Non-pigmented ciliary epithelial cell (primary cell): ENCODE results near the gene HEPHL1.
"Not testable (repeated sequence)": the region's sequence is repeated elsewhere in the genome, so short reads cannot be mapped to it uniquely, and the experiment has no call there.

ENCODE experiments used
- DNase-seq: peaks from one replicate; pipeline ENCODE4 v3.0.0-alpha.2; 2010; ENCODE audit warnings: low read depth

HEPHL1 gene

DNA sequence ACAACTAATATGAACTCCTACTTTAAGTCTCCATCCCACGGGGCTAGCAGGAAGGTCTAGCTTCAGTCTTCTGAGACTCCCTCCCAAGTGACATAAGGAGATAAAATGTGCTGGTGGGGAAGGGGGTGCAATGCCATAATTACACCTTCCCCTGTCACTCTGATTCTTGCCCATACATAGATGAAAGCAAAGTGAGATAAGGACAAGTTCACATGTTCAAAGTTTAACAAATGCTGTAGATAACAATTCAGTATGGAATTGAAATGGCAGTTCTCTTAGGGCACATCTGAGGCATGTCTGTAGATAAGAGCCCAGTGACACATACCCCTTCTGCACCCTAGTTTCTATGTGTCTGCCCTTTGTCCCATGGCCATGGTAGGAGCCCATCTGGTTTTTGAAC, 69.2 kb downstream of the HEPHL1 start:
- no peak for DNase-seq

DNA sequence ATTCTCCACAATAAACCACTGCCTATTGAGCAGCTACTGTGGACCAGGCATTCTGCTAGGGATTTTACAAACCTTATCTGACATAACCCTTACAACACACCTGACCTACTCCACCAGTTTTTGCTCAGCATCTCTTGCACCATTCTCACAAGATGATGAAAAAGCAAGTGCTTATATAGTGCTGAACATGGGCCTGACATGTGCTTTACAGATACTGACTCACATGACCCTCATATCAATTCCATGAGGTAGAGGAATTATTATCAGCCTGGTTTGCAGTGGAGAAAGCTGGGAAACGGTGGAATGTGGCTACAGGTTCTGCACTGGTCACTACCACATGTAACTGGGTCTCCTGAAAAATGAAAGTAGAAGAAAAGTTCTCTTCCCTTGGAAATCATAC, 69.9 kb downstream of the HEPHL1 start:
- DNase-seq = no peak

DNA sequence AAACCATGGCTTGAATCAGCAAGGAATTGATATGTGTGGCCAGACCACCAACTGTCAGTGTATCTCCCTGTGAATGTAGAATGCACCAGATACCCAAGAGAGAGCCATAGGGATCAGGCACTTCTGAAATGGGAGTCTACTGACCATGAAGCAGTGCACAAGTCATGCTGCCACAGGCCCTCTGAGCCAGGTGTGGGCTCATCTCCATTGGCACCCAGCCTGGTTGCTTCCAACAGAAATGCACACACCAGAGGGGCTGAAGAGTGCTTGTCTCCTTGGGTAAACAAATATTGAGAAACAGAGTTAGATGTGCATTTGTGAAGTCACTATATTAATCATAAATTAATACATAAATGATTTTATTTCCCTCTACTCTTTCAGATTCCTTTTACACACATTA, 79.1 kb downstream of the HEPHL1 start:
- no peak for DNase-seq

DNA sequence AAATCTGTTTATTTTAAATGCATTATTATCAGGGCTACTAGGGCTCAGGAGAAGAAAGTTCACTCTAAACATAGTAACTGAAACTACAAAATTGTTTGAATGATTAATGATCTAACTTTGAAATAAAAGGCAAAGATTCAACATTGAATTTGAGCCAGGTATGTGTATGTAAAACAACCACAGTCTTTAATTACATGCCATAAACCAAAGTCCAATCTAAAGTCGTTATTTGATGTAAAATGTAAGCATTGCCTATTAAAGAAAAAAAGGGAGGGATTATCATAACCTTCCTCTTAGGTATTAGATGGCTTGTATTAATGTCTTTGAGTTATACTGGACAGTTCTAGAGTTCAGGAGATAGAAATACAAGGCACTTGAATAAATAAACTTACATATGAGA, 82.3 kb downstream of the HEPHL1 start:
- DNase-seq = no peak

DNA sequence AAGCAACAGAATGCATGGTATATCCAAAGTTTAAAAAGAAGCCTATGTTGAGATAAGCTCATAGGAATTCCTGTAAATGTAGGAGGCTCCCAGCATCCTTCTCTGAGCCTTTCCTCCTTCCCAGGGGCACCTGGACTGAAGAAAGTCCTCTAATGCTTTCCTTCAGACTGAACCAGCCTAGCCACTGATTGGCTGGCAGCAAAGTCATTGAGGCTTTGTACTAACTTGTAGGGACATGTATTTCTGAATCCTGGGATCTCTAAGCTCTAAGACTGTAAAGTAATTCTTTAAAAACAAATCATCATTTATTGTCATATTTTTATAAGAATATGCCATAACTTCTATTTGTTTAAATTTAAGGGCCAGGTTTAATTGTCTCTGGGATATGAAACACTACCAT, 83.6 kb downstream of the HEPHL1 start:
- no peak for DNase-seq

DNA sequence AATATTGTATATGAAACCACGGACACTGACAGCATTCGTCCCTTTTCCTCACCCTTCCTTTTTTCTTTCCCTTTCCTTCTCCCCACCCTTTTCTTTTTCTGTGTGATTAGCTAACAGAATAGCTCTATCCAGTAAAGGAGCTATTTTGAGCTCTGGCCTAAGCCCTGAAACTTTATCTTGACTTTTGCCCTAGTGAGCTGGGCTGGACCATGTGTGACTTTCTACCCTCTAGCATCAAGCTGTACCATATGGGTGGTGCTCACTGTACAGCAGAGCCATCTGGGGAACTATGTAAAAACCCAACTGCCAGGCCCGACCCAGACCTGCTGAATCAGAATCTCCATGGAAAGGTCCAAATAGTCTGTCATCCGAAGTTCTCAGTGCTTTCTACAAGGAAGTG, 85.6 kb downstream of the HEPHL1 start:
- DNase-seq = no peak

DNA sequence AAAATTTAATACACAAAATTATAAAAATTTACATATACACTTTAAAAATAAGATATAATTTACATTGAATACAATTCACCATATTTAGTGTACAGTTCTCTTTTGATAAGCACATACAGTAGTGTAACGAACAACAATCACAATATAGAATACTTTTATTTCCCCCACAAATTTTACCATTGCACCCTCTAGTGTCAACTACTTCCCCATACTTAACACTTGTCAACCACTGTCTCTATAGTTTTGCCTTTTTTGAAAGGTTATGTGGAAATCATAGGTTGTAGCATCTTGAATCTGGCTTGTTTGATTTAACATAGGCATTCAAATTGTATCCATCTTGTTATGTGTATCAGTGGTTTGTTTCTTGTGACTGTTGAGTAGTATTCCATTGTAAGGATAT, 86.2 kb downstream of the HEPHL1 start:
- no peak for DNase-seq

DNA sequence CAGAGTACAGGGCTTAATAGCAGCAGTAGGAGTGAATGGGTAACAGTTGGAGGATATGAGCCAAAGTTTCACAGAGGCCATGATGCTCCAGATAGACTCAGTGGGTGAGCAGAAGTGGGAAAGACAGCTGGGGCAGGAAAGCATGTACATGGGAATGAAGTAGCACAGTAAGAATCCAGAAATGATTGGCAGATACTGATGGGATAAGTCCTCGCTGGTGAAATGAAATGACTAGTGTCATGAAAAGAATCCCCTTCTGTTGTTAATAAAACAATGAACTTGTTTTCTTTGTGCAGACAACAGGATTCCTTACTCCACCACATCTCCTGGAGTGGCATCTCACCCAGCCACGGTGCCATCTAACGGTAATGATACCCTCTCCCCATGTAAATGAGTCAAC, 90.1 kb downstream of the HEPHL1 start:
- no peak for DNase-seq

DNA sequence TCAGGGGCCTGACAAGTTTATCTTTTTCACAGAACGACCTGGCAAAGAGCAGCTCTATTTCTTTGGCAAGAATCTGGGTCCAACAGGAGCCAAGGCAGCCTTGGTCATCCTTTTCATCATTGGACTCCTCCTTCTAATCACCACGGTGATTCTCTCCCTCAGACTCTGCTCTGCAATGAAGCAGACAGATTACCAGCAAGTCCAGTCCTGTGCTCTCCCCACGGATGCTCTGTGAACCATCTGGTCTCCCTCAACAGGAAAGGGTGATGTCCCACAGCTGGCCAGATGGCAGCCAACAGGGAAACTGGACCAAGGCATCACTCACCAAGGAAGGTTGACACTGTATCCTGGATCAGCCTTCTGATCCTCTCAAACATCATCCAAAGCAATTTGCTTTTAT, 90.5 kb downstream of the HEPHL1 start:
- DNase-seq = no peak

DNA sequence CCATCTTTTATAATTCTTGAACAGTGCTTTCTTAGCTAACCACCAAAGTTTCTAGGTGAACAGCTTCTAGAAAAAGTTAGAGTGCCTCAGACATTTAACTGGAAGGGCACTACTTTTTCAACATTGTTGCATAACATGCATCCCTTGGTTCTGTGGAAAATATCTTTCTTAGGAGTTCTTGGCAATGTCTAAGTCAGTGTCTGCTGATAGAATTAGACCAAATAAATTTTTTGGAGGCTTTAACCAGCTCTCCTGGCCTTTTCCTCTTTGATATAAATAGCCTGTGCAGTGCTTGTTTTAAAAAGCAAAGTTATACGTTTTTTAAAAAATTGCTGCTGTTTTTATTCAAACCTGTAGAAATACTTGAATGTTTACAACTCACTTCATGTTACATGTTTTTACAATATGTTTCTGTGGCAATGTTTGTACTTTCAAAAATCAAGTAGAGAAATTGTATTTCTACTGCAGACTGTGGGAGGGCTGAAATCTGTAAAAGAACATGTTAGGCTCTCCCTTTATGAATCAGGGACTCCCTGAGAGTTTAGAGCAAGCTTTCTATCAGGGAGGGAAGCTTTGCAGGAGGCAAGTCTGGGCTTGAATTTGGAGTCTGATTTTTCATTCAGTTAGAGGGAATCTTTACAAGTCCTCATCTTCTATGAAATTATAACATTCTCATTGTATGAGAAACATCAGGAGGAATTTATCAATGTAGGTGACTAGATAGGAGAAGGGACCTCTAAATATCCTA, 91.2 kb downstream of the HEPHL1 start:
- DNase-seq = no peak

DNA sequence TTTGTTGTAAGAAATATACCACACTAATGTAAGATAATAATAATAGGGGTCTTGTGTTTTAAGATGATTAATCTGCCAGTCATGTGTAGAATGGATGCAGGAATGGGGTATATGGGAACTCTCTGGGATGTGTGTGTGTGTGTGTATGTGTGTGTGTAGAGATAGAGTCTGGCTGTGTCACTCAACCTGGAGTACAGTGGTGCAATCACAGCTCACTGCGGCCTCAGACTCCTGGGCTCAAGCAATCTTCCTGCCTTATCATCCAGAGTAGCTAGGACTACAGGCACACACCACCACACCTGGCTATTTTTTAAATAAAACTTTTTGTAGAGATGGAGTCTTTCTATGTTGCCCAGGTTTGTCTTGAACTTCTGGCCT, 96.0 kb downstream of the HEPHL1 start:
- DNase-seq = no peak

DNA sequence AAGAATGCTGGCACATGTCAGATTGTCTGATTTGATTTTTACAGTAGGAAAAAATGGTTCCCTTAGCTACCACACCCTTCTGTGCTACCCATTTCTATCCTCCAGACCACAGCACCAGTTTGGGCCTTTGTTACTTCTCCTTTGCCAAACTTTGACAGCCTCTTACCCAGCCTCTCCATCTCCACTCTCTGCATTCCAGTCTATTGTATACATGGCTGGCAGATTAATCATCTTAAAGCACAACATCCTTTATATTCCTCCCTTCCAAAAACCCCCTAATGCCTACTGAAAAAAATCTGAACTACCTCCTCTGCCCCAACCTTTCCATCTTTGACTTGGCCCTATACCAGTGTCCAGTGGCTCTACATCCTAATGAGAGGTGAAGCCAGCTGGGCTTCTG, 96.7 kb downstream of the HEPHL1 start:
- no peak for DNase-seq

DNA sequence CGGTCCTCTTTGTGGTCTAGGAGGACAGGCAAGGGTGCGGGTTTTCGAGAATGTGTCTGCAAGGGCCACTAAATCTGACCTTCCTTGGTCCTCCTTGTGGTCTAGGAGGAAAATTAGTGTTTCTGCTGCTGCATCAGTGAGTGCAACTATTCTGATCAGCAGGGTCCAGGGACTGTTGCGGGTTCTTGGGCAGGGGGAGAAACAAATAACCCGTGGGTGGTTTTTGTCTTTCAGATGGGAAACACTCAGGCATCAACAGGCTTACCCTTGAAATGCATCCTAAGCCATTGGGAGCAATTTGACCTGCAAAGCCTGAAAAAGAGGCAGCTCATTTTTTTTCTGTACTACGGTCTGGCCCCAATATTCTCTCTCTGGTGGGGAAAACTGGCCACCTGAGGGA, 98.5 kb downstream of the HEPHL1 start:
- DNase-seq = not testable (repeated sequence)

DNA sequence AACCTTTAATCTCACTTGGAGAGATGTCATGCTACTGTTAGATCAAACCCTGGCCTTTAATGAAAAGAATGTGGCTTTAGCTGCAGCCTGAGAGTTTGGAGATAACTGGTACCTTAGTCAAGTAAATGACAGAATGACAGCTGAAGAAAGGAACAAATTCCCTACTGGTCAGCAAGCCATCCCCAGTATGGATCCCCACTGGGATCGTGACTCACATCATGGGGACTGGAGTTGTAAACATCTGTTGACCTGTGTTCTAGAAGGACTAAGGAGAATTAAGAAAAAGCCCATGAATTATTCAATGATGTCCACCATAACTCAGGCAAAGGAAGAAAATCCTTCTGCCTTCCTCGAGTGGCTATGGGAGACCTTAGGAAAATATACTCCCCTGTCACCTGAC, 99.4 kb downstream of the HEPHL1 start:
- not testable (repeated sequence) for DNase-seq

DNA sequence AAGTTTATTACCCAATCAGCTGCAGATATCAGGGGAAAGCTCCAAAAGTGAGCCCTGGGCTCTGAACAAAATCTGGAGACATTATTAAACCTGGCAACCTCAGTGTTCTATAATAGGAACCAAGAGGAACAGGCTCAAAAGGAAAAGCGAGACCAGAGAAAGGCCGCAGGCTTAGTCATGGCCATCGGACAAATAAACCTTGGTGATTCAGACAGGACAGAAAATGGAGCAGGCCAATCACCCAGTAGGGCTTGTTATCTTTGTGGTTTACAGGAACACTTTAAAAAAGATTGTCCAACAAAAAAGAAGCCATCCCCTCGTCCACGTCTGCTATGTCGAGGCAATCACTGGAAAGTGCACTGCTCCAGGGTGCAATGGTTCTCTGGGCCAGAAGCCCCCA, 99.8 kb downstream of the HEPHL1 start:
- no peak for DNase-seq

DNA sequence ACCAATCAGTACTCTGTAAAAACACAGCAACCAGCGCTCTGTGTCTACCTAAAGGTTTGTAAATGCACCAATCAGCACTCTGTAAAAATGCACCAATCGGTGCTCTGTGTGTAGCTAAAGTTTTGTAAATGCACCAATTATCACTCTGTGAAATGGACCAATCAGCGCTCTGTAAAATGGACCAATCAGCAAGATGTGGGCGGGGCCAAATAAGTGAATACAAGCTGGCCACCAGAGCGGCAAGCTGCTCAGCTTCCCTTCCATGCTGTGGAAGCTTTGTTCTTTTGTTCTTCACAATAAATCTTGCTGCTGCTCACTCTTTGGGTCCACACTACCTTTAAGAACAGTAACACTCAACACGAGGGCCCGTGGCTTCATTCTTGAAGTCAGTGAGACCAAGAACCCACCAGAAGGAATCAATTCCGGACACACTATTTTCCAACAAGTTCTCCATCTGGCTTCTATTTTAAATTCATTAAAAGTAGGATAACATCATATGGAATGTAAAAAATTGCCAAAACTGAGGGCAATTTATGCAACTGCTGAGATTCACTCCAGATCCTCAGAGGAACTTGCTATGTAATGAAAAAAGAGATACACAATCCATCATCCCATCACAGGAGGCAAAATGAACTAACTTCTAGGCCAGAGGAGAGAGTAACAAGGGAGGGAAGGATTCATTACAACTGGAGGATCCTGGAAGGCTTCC, 104.4 kb downstream of the HEPHL1 start:
- DNase-seq = no peak

DNA sequence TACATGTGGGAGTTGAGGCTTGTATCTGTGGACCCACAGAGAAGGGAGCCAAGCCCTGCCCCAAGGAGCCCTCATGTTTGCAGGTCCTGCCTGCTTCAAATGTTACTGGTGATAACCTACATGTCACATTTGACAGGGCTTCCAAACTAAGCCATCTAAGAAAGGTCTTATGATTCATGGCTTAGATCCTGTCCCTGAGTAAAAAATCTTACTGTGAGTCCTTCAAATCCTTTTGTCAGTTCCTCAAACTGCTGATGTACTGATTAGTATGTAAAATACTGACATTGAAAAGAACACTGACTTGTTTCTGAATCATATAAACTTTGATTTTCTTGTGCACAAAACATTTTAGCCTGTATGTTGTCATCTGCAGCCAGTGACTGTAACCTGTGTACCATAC, 106.5 kb downstream of the HEPHL1 start:
- no peak for DNase-seq

DNA sequence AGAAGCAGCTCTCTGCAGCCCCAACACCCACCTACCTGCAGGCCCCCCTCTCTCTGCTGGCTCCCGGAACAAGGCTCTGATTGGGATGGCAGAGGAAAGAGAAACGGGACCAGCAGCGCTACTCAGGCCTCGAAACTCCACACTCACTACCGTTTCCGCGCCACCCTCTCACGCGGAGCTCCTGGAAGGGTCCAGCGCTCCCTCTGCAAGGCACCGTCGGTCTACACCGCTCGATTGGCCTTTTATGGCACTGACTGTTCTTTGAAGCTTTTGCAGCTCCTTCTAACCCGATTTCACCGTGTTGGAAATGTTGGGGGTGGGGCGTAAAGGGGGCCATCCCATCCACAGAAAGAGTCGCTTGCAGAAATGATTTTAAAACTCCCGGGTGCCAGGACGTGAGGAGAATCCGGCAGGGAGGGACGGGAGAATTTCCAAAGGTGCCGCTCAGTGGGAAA, 107.2 kb downstream of the HEPHL1 start:
- DNase-seq = no peak

DNA sequence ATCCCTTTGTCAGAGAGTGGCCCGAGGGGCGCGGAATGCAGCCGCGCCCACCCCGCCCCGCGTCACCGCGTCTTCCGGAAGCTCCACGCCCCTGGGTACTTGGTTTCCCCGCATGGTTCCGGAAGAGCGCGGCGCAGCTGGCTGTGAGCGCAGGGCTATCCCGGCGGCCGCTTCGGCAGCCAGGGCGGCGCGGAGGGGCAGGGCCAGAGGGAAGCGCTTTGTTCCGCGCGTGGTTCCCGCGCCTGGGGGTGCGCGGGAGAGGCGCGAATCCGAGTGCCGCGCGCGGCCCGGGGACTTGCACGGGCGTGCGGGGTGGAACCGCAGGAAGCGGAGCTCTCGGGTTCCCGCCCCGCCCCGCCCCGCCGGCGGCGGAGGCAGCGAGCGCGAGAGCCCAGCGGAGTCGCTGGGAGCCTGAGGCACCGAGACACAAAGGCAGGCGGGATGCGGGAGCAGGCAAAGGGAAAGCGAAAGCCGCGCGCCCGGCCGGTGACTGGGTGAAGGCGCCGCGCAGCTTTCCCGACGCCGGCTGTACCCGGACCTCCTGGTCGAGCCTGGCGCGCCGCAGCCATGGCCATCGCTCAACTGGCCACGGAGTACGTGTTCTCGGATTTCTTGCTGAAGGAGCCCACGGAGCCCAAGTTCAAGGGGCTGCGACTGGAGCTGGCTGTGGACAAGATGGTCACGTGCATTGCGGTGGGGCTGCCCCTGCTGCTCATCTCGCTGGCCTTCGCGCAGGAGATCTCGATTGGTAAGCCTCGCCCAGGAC, 107.8 kb downstream of the HEPHL1 start, which contains the start of gene PANX1:
Gene PANX1, plus strand, starts transcription at position 96 of the 766 bp plus-strand sequence. Its CDS starts 472 bp downstream, at position 568.
- DNase-seq = no peak

DNA sequence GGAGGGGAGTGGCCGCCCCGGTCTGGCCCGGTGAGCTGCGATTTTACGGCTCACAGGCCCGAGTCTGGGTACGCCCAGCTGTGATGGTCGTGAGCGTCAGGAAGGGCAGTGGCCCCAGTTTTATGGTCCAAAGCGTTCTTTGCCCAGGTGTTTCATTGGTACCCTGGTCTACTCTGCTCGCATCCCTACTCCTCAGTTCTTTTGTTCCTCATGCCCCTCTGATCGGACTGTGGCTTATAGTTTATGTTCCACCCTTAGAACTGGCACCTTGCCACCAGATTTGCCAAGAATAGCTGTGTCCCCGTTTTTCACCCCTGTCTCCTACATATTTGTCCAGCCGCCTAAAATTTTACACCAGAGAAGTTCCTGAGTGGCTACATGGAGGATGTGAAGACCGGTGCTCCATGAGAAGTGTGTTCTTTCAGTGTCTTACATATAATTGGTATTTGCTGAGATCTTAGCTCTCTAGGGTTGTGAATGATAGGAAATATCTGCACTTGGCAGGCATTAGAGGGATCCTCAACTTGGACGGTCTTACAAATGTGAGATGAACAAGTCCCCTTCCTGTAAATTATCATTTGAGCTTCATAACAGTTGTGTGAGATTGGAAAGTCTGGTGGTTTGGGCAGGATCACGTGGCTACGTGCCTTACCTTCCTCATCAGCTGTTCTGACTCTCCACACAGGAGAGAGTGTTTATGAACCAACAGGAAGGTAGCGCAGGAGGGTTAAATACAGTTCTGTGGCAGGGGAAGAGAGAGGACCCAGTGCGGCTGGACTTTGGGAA, 108.6 kb downstream of the HEPHL1 start:
- DNase-seq = no peak

DNA sequence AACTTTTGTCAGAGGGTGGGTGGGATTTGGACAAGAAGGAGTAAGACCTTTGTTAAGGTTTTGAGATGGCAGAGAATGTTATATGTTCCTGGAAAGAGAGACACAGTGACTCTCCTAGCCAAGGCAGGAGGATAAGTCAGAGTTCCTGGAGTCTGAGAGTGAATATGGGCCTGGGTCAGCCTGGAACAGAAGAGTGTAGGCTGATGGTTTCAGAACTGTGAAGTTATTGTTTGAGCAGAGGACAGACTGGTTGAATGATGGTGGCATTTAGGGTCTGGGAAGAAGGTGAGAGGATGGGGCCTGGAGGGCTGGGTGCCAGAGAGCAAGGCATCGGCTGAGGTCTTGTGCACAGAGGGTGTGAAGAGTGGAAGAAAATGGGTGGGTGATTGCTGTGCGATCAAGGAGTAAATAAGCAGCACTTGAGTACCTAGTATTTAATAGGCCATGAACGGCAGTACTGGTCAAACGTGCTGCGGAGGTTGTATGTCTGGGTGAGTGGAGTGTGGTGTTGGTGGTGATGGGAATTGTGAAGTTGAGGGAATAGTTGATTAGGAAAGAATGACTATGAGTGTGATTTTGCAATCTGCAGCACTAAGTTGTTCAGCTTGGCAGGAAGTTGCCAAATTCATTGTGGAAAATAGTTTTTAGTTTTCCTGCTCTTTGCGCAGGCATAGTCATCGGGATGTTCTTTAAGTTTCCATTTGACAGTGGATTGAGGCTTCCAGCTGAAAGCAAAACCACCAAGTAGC, 109.3 kb downstream of the HEPHL1 start:
- DNase-seq = no peak
